Stomach smooth muscle (tissue), 2 donors: ENCODE data around the gene AP2B1.

ENCODE experiments used
- H3K27ac ChIP-seq: one replicate; pipeline ENCODE4 v1.7.0; 2013; ENCODE audit warnings: mild to moderate bottlenecking, low read length, inconsistent platforms
- H3K27me3 ChIP-seq, 2 donors: one replicate each; pipeline ENCODE4 v1.7.0; 2013; ENCODE audit warnings: low read length in 2 of 2; ENCODE audit not compliant: insufficient read depth in 2 of 2, control insufficient read depth in 1 of 2
- H3K36me3 ChIP-seq, 2 donors: one replicate each; pipeline ENCODE4 v1.7.0; 2013; ENCODE audit warnings: low read length in 2 of 2; ENCODE audit not compliant: control insufficient read depth in 2 of 2, insufficient read depth in 2 of 2
- H3K4me1 ChIP-seq: one replicate; pipeline ENCODE4 v1.7.0; 2013; ENCODE audit warnings: low read length; ENCODE audit not compliant: control insufficient read depth, insufficient read depth
- H3K4me3 ChIP-seq, 2 donors: one replicate each; pipeline ENCODE4 v1.7.0; 2013; ENCODE audit warnings: low read length in 2 of 2
- H3K9ac ChIP-seq, 2 donors: one replicate each; pipeline ENCODE4 v1.7.0; 2013; ENCODE audit warnings: low read length in 2 of 2, mild to moderate bottlenecking in 1 of 2
- H3K9me3 ChIP-seq, 2 donors: one replicate each; pipeline ENCODE4 v1.7.0; 2013; ENCODE audit warnings: low read length in 2 of 2; ENCODE audit not compliant: control insufficient read depth in 2 of 2
- donor health status: healthy.
- donor health status: Pancreatic carcinoma.

Gene AP2B1

GRCh38 chr17:35575759-35576158 lies 11.4 kb upstream of the AP2B1 start:
- Histone ChIP-seq H3K9ac (no peak overlapping the region), H3K4me3 (no peak overlapping the region), H3K9me3 (no peaks in the 10 kb centered on the region), H3K4me1 (peaks cover 20% of the 10 kb centered on the region), H3K27ac (no peak overlapping the region), H3K36me3 (peaks cover 7 to 9% of the 10 kb centered on the region in 2 donors), H3K27me3 (no peaks in the 10 kb centered on the region)

DNA sequence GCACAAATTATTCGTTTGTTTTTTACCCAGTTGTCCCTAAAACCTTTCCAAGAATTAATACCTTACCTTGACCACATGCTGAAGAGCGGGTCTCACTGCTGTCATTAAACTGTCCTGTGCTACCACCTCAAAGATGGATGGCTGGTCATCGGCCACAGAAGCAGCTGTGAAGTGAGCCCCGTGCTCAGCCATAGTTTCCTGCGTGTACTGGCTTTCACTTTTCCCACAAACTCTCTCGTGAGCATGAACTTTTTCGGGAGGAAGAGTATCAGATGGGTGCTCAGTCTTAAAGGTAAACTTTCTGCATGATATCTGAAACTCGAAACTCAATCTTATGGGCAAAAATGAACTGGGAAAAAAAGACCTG lies 9.3 kb upstream of the AP2B1 start:
- Histone ChIP-seq H3K9ac (peak overlapping the region; percentile 89 to 97), H3K4me3 (peak overlapping the region; percentile 79 to 96), H3K27me3 (no peaks in the 10 kb centered on the region), H3K4me1 (peaks cover 18% of the 10 kb centered on the region), H3K9me3 (no peaks in the 10 kb centered on the region), H3K27ac (peak overlapping the region; percentile 87), H3K36me3 (peaks cover 7 to 9% of the 10 kb centered on the region in 2 donors)

DNA sequence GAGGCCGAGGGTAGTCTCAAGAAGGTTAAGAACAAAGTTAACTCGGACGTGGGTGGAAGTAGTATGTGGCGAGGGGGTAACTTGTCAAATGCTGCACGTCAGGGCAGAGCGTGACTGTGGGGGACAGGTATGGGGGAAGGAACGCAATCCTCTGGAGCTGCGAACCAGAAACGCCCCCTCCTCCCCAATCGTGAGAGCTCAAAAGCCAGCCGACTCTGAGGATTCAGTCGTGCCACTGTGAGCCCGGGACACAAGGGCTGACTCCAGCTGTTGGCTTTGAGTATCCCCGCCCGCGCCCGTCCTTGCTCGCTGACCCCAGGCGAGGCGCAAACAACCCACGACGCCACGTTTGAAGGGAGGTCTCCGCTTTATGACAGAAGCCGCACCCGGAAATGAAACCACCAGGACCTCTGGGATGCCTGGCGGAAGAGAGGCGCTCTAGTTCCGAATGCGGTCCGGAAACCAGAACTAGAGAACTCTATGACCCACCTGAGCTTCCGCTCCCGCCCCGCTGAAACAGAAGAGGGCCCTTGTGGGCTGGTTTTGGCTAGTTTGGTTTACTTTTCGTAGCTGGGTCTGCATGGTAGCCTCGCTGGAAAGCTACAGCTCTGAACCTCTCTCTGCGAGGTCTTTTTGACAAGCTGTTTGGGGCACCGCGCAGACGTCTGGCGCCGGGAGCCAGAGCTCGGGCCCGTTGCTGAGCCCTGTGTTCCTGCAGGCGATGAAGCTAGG lies 8.8 kb upstream of the AP2B1 start, which contains the start of gene PEX12:
TSS of gene PEX12 (minus strand) at position 375 of the 732 bp plus-strand sequence. CDS start 550 bp downstream, outside the sequence.
- peak within 1 kb of the TSS; percentile 89 to 97 for H3K9ac ChIP-seq
- peaks cover 18% of the 10 kb centered on the region for H3K4me1 ChIP-seq
- peak within 1 kb of the TSS; percentile 79 to 96 for H3K4me3 ChIP-seq
- H3K36me3 ChIP-seq, result peaks cover 7 to 9% of the 10 kb centered on the region in 2 donors
- no peaks in the 10 kb centered on the region for H3K9me3 ChIP-seq
- peak within 1 kb of the TSS; percentile 87 for H3K27ac ChIP-seq
- H3K27me3 ChIP-seq, result no peaks in the 10 kb centered on the region

DNA sequence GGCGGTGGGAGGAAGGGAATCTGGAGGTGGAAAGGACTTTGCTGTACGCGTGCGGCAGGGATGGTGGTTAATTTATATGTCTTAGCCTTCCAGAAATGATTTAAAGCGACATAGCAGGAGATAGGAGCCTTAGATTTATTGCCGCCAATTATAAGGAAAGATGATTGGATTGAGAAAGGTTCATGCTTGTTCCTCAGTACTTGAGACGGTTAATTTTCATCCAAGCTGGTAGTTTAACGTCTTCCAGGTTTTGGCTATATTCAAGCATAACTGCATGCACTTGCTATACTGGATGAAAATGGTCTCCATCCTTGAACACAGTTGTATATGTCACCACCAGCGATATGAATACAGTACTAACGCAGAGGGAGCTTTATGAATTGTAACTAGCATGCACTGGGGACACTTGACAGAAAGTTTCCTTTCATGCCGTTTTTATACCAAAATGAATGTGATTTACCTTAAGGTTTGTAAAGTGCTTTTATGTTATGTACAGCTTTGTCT lies 8.1 kb upstream of the AP2B1 start:
- Histone ChIP-seq H3K9me3 (no peaks in the 10 kb centered on the region), H3K27ac (peak overlapping the region; percentile 87), H3K9ac (peak overlapping the region; percentile 89 to 97), H3K4me3 (peak overlapping the region; percentile 79 to 96), H3K4me1 (peaks cover 18% of the 10 kb centered on the region), H3K36me3 (peaks cover 7 to 9% of the 10 kb centered on the region in 2 donors), H3K27me3 (no peaks in the 10 kb centered on the region)

GRCh38 chr17:35584061-35584460 lies 3.1 kb upstream of the AP2B1 start:
- H3K9me3 ChIP-seq, result no peaks in the 10 kb centered on the region
- H3K9ac ChIP-seq, result no peak overlapping the region
- peaks cover 16% of the 10 kb centered on the region for H3K4me1 ChIP-seq
- no peaks in the 10 kb centered on the region for H3K27me3 ChIP-seq
- no peak overlapping the region for H3K4me3 ChIP-seq
- H3K36me3 ChIP-seq, result no peaks in the 10 kb centered on the region
- H3K27ac ChIP-seq, result no peak overlapping the region

DNA sequence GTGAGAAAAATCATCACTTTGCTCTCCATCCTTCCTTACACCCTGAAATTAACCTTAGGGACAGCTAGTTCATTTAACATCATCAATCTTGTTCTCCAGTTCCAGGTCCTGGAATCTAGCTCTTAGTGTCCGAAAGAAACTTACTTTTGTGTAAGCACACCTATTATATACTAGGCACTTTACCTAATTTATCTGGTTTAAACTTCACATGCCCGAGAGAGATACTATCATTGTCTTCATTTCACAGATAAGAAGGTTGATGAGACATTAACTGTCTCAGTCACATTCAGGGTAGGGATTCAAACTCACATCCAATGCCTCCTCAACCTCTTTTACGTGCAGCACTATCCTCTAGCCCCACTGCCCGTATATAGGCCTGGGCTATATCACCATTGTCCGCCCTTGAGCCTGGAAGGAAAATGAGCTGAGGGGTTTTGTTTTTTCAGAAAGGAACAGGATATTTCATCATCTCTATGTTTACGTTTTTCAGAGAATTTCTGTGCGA lies 501 bp upstream of the AP2B1 start:
- Histone ChIP-seq H3K36me3 (no peaks in the 10 kb centered on the region), H3K9me3 (no peaks in the 10 kb centered on the region), H3K27ac (peak overlapping the region; percentile 90), H3K27me3 (no peaks in the 10 kb centered on the region), H3K4me3 (peak overlapping the region; percentile 96 to 100), H3K9ac (peak overlapping the region; percentile 97 to 99), H3K4me1 (peaks cover 12% of the 10 kb centered on the region)

DNA sequence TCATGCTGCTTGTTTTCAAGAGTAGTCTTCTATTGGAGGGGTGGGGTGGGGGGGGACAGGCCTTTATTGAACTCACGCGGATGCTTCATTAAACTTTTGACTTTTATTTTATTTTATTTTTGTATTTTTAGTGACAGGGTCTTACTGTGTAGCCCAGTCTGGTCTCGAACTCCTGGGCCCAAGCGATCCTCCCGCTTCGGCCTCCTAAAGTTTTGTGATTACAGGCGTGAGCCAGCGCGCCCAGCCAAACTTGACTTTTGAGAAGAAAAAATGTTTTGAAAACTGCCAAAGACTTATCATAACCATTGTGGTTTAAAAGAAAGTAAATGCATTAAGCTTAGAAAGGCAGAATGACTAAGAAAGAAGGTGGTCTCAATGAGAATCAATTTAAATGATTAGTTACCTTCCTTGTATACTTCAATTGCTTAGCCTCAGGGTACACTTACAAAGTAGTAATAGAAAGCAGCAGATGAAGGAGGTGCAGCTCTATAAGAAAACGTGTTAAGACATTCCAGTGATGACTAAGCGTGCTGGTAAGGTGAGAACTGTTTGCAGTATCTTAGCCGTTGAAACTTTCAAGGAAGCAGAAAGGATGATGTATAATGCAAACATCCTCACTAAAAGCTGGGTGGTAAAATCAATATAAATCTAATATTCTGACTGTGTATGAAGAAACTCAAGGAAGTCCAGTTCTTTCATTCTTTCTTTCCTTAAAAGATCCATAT lies 1.2 kb downstream of the AP2B1 start:
- Histone ChIP-seq H3K4me3 (peak overlapping the region; percentile 96 to 100), H3K4me1 (peaks cover 12% of the 10 kb centered on the region), H3K27ac (no peak overlapping the region), H3K9ac (peak overlapping the region in 1 of 2 donors; percentile 99), H3K27me3 (no peaks in the 10 kb centered on the region), H3K36me3 (no peaks in the 10 kb centered on the region), H3K9me3 (no peaks in the 10 kb centered on the region)

DNA sequence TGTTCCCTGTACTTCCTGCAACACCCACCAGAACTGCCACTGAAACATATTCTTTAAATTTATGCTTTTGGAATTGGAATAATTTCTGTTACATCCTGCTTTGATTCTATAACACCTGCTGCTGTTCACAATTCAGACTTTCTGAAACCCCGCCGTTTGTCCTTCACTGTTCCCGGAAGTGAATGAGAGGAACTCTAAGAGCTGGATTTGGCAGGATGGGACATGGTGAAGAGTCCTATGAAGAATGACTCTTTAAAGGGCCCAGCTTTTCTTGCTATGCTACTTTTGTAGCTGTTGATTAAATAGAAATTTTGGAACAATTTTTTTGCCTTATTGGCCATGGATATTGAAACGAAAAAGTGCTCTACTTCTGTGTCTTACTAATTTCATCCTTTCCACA lies 8.9 kb downstream of the AP2B1 start:
- no peaks in the 10 kb centered on the region for H3K27me3 ChIP-seq
- H3K27ac ChIP-seq, result no peak overlapping the region
- H3K4me3 ChIP-seq, result no peak overlapping the region
- H3K36me3 ChIP-seq, result peaks cover 13 to 30% of the 10 kb centered on the region in 2 donors
- H3K4me1 ChIP-seq, result no peaks in the 10 kb centered on the region
- H3K9me3 ChIP-seq, result no peaks in the 10 kb centered on the region
- H3K9ac ChIP-seq, result no peak overlapping the region

GRCh38 chr17:35596530-35597233 lies 9.6 kb downstream of the AP2B1 start:
- H3K9ac ChIP-seq, result no peak overlapping the region
- no peaks in the 10 kb centered on the region for H3K9me3 ChIP-seq
- H3K36me3 ChIP-seq, result peaks cover 15 to 34% of the 10 kb centered on the region in 2 donors
- H3K4me3 ChIP-seq, result no peak overlapping the region
- H3K4me1 ChIP-seq, result no peaks in the 10 kb centered on the region
- H3K27ac ChIP-seq, result no peak overlapping the region
- no peaks in the 10 kb centered on the region for H3K27me3 ChIP-seq

GRCh38 chr17:35597604-35598003 lies 10.5 kb downstream of the AP2B1 start:
- Histone ChIP-seq H3K27ac (no peak overlapping the region), H3K9ac (no peak overlapping the region), H3K4me1 (no peaks in the 10 kb centered on the region), H3K27me3 (no peaks in the 10 kb centered on the region), H3K36me3 (peaks cover 18 to 34% of the 10 kb centered on the region in 2 donors), H3K4me3 (no peak overlapping the region), H3K9me3 (no peaks in the 10 kb centered on the region)
